SK-N-MC (cell line): ENCODE data around the gene KRTAP6-2.

Experiments
- EZH2 ChIP-seq: fragments of 200-600 bp; sonication (generic); IDR thresholded peaks from one replicate; pipeline ENCODE4 v1.6.1; 2017; ENCODE audit warnings: antibody characterized with exemption
- POLR2AphosphoS5 ChIP-seq: IDR thresholded peaks from 2 replicates; pipeline ENCODE4 v1.6.1; 2012; ENCODE audit warnings: mild to moderate bottlenecking, low read depth, low read length, borderline replicate concordance

DNA sequence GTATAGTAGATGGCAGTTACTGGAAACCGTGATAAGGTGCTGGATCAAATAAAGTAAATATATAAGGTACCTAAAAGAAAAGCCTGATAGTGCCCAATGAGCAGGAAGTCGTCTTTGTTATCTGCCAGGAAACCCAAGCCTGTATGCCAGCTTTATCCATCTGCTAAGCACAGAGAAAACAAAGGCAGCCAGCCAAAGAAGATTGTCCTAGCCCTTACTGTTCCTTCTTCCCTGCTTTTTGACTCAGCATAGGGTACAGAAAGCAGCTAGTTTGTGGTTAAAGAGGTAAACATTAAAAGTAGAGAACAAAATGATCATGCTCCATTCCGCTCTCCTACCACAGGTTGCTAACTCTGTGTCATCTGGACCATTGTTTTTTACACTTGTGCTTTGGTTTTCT lies 18.6 kb downstream of the KRTAP6-2 start:
- TF ChIP-seq EZH2 (no peak), POLR2AphosphoS5 (no peak)
